Cerebellar cortex (tissue), 1 donor: ENCODE measurements around the gene SERPINE2.
"Not testable (repeated sequence)": the region's sequence is repeated elsewhere in the genome, so short reads cannot be mapped to it uniquely, and the experiment has no call there.

Source experiments
- DNase-seq: peaks from one replicate; pipeline ENCODE4 v3.0.0-alpha.2; 2015; ENCODE audit warnings: low spot score

Gene SERPINE2

GRCh38 chr2:223943561-223944008, 95.5 kb downstream of the SERPINE2 start:
- DNase-seq, result peak; percentile 38

- no peak for DNase-seq
Measured at GRCh38 chr2:223943135-223943534, 96.0 kb downstream of the SERPINE2 start.

- no peak for DNase-seq
Measured at GRCh38 chr2:223941579-223942277, 97.4 kb downstream of the SERPINE2 start.

GRCh38 chr2:223939438-223939837, 99.6 kb downstream of the SERPINE2 start:
- not testable (repeated sequence) for DNase-seq

GRCh38 chr2:223937535-223937934, 101.6 kb downstream of the SERPINE2 start:
- DNase-seq, result no peak

- no peak for DNase-seq
Measured at GRCh38 chr2:223936862-223937326, 102.2 kb downstream of the SERPINE2 start.

GRCh38 chr2:223935459-223936125, 103.5 kb downstream of the SERPINE2 start:
- DNase-seq, result no peak

GRCh38 chr2:223934870-223935269, 104.2 kb downstream of the SERPINE2 start:
- no peak for DNase-seq

- DNase-seq, result no peak
Measured at GRCh38 chr2:223932816-223933800, 106.0 kb downstream of the SERPINE2 start.

GRCh38 chr2:223930103-223930976, 108.7 kb downstream of the SERPINE2 start:
- DNase-seq, result peak; percentile 50

GRCh38 chr2:223929571-223930102, 109.4 kb downstream of the SERPINE2 start:
- no peak for DNase-seq

- DNase-seq, result no peak
Measured at GRCh38 chr2:223928113-223929006, 110.7 kb downstream of the SERPINE2 start.

- DNase-seq, result no peak
Measured at GRCh38 chr2:223925106-223925505, 114.0 kb downstream of the SERPINE2 start.
